WTC11 (cell line): Measurements from ENCODE around the gene ARAP2. TPM values are rescaled to one million over a fixed set of nuclear protein-coding genes. Genes with fewer than 3 reads are reported as not detected.

Experiments
- ATAC-seq: fragments of 200-7000 bp; cut with Tn5 transposase; 2 replicates; pipeline ENCODE4 v1.10.0; 2021; ENCODE audit warnings: mild to moderate bottlenecking, moderate library complexity
- CTCF ChIA-PET: fragments of 300-600 bp; sonication (Branson Sonifier 250); formaldehyde crosslinking; loops from one replicate; lab custom pipeline; 2021; ENCODE audit warnings: antibody characterized with exemption; lab: Charles Lee
- POLR2A ChIA-PET: fragments of 350-600 bp; sonication (Branson Sonifier 250); formaldehyde crosslinking; loops from one replicate; lab custom pipeline; 2021; ENCODE audit warnings: antibody characterized with exemption; lab: Charles Lee
- DNase-seq: peaks from one replicate; pipeline ENCODE4 v3.0.0; 2021; ENCODE audit warnings: low spot score
- H3K27ac Mint-ChIP-seq: 2 replicates; pipeline ENCODE4 v1.8.0; 2021; ENCODE audit warnings: mixed read lengths
- H3K27me3 Mint-ChIP-seq: 2 replicates; pipeline ENCODE4 v1.8.0; 2021; ENCODE audit warnings: low read depth, mild to moderate bottlenecking, moderate library complexity, mixed read lengths
- H3K36me3 Mint-ChIP-seq: 2 replicates; pipeline ENCODE4 v1.8.0; 2021; ENCODE audit warnings: mixed read lengths
- H3K4me1 Mint-ChIP-seq: 2 replicates; pipeline ENCODE4 v1.8.0; 2022; ENCODE audit warnings: mixed read lengths
- H3K4me3 Mint-ChIP-seq: 2 replicates; pipeline ENCODE4 v1.8.0; 2021; ENCODE audit warnings: mild to moderate bottlenecking, moderate library complexity, mixed read lengths
- H3K9me3 Mint-ChIP-seq: 2 replicates; pipeline ENCODE4 v1.8.0; 2021; ENCODE audit warnings: mixed read lengths
- AR ChIP-seq: fragments of 250-450 bp; sonication (Bioruptor Pico); IDR thresholded peaks from 2 replicates; pipeline ENCODE4 v1.9.0; 2021; ENCODE audit warnings: mild to moderate bottlenecking
- CTCF ChIP-seq: fragments of 200-600 bp; IDR thresholded peaks from 2 replicates; pipeline ENCODE4 v1.8.0; 2022; ENCODE audit warnings: antibody characterized with exemption
- ESRRA ChIP-seq: sonication (generic); formaldehyde crosslinking; IDR thresholded peaks from 2 replicates; pipeline ENCODE4 v1.8.1; 2022; ENCODE audit warnings: mild to moderate bottlenecking, missing genetic modification reagents, borderline replicate concordance
- ETV6 ChIP-seq: sonication (generic); formaldehyde crosslinking; IDR thresholded peaks from 2 replicates; pipeline ENCODE4 v1.8.1; 2022; ENCODE audit warnings: mild to moderate bottlenecking, missing genetic modification reagents
- FOXP1 ChIP-seq: sonication (generic); formaldehyde crosslinking; IDR thresholded peaks from 2 replicates; pipeline ENCODE4 v1.8.0; 2022; ENCODE audit warnings: missing genetic modification reagents, mild to moderate bottlenecking, moderate library complexity, borderline replicate concordance
- GRHL2 ChIP-seq: fragments of 250-450 bp; sonication (Bioruptor Pico); IDR thresholded peaks from 2 replicates; pipeline ENCODE4 v1.8.0; 2022; ENCODE audit warnings: mild to moderate bottlenecking, moderate library complexity; ENCODE audit not compliant: insufficient replicate concordance, severe bottlenecking
- HMGXB4 ChIP-seq: sonication (generic); formaldehyde crosslinking; IDR thresholded peaks from 2 replicates; pipeline ENCODE4 v1.8.1; 2023; ENCODE audit warnings: mild to moderate bottlenecking, moderate library complexity, missing genetic modification reagents
- IRF1 ChIP-seq: sonication (generic); formaldehyde crosslinking; IDR thresholded peaks from 2 replicates; pipeline ENCODE4 v1.8.0; 2023; ENCODE audit warnings: missing genetic modification reagents
- JAZF1 ChIP-seq: fragments of 250-450 bp; sonication (Bioruptor Pico); IDR thresholded peaks from 2 replicates; pipeline ENCODE4 v1.9.0; 2021; ENCODE audit warnings: moderate library complexity, mild to moderate bottlenecking, inconsistent platforms
- MAX ChIP-seq: sonication (generic); formaldehyde crosslinking; IDR thresholded peaks from 2 replicates; pipeline ENCODE4 v1.8.0; 2022; ENCODE audit warnings: mild to moderate bottlenecking, missing genetic modification reagents
- MXD4 ChIP-seq: fragments of 250-450 bp; sonication (Bioruptor Pico); IDR thresholded peaks from 2 replicates; pipeline ENCODE4 v1.8.0; 2021; ENCODE audit warnings: mild to moderate bottlenecking, moderate library complexity, borderline replicate concordance
- NFATC4 ChIP-seq: fragments of 250-450 bp; sonication (Bioruptor Pico); IDR thresholded peaks from 2 replicates; pipeline ENCODE4 v1.9.0; 2021; ENCODE audit warnings: mild to moderate bottlenecking
- NFYB ChIP-seq: sonication (generic); formaldehyde crosslinking; conservative IDR thresholded peaks from 2 replicates; pipeline ENCODE4 v1.8.0; 2022; ENCODE audit warnings: low read depth, missing genetic modification reagents
- RORB ChIP-seq: fragments of 250-450 bp; sonication (Bioruptor Pico); IDR thresholded peaks from 2 replicates; pipeline ENCODE4 v1.9.0; 2021; ENCODE audit warnings: mild to moderate bottlenecking
- SMAD3 ChIP-seq: sonication (generic); formaldehyde crosslinking; IDR thresholded peaks from 2 replicates; pipeline ENCODE4 v1.8.0; 2022; ENCODE audit warnings: missing genetic modification reagents, mild to moderate bottlenecking, borderline replicate concordance
- SP1 ChIP-seq: sonication (generic); formaldehyde crosslinking; conservative IDR thresholded peaks from 2 replicates; pipeline ENCODE4 v1.8.1; 2022; ENCODE audit warnings: missing genetic modification reagents
- TEAD4 ChIP-seq: sonication (generic); formaldehyde crosslinking; IDR thresholded peaks from 2 replicates; pipeline ENCODE4 v1.8.0; 2022; ENCODE audit warnings: mild to moderate bottlenecking, missing genetic modification reagents
- ZNF317 ChIP-seq: sonication (generic); formaldehyde crosslinking; IDR thresholded peaks from 2 replicates; pipeline ENCODE4 v1.8.1; 2023; ENCODE audit warnings: low read depth, mild to moderate bottlenecking, moderate library complexity, missing genetic modification reagents, borderline replicate concordance
- ZNF396 ChIP-seq: fragments of 250-450 bp; sonication (Bioruptor Pico); IDR thresholded peaks from 2 replicates; pipeline ENCODE4 v1.8.0; 2021; ENCODE audit warnings: mild to moderate bottlenecking, moderate library complexity, borderline replicate concordance
- ZNF416 ChIP-seq: fragments of 250-450 bp; sonication (Bioruptor Pico); IDR thresholded peaks from 2 replicates; pipeline ENCODE4 v1.9.0; 2021; ENCODE audit warnings: mild to moderate bottlenecking, inconsistent platforms
- ZSCAN18 ChIP-seq: fragments of 250-450 bp; sonication (Bioruptor Pico); IDR thresholded peaks from 2 replicates; pipeline ENCODE4 v2.1.2; 2022; ENCODE audit warnings: mild to moderate bottlenecking, moderate library complexity
- total RNA-seq: library from RNA; stranded (reverse); gene quantifications from 3 replicates; pipeline ENCODE4 v1.2.3, GENCODE V29; 2021

ARAP2 gene
- total RNA-seq, 1 experiment from 2014 or later: 1.0 TPM

- Mint-ChIP-seq H3K9me3 (no peaks in the 10 kb centered on the region), H3K27me3 (no peaks in the 10 kb centered on the region), H3K36me3 (no peaks in the 10 kb centered on the region), H3K4me3 (no peak overlapping the region), H3K27ac (no peak overlapping the region), H3K4me1 (peaks cover 5% of the 10 kb centered on the region; the same call in 1 of the 2 replicates)
- ChIA-PET CTCF (no interaction called here), POLR2A (no interaction called here)
- DNase-seq (peak; percentile 20), ATAC-seq (peak; percentile 52; the same call in 1 of the 2 replicates)
- TF ChIP-seq CTCF: peak; percentile 48; the same call in 1 of the 2 replicates
- no peak for TF ChIP-seq GRHL2
These were observed 56.5 kb downstream of the ARAP2 start for GRCh38 chr4:36187723-36188333.

- DNase-seq: no peak
- ATAC-seq: no peak
- CTCF ChIA-PET: no interaction called here
- no peaks in the 10 kb centered on the region for H3K36me3 Mint-ChIP-seq
- no peak overlapping the region for H3K4me3 Mint-ChIP-seq
- peaks cover 5% of the 10 kb centered on the region; the same call in 1 of the 2 replicates for H3K4me1 Mint-ChIP-seq
- H3K27ac Mint-ChIP-seq: no peak overlapping the region
- no peaks in the 10 kb centered on the region for H3K27me3 Mint-ChIP-seq
- POLR2A ChIA-PET: no interaction called here
- no peaks in the 10 kb centered on the region for H3K9me3 Mint-ChIP-seq
- TF ChIP-seq NFATC4 (no peak), ZNF396 (no peak), NFYB (no peak), ZNF416 (CRISPR knock-in tag) (no peak), JAZF1 (CRISPR knock-in tag) (no peak), SMAD3 (no peak), ESRRA (CRISPR knock-in tag) (no peak), RORB (no peak)
These were observed 60.5 kb downstream of the ARAP2 start for GRCh38 chr4:36183665-36184393.

GRCh38 chr4:36183232-36183631 lies 61.1 kb downstream of the ARAP2 start:
- no peak overlapping the region for H3K27ac Mint-ChIP-seq
- POLR2A ChIA-PET: no interaction called here
- no peaks in the 10 kb centered on the region for H3K9me3 Mint-ChIP-seq
- H3K36me3 Mint-ChIP-seq: no peaks in the 10 kb centered on the region
- ATAC-seq (no peak), DNase-seq (no peak)
- peaks cover 5% of the 10 kb centered on the region; the same call in 1 of the 2 replicates for H3K4me1 Mint-ChIP-seq
- no peaks in the 10 kb centered on the region for H3K27me3 Mint-ChIP-seq
- CTCF ChIA-PET: no interaction called here
- H3K4me3 Mint-ChIP-seq: no peak overlapping the region
- TF ChIP-seq IRF1 (CRISPR knock-in tag) (no peak), ZNF317 (CRISPR knock-in tag) (no peak), SP1 (CRISPR knock-in tag) (no peak), MAX (CRISPR knock-in tag) (no peak), GRHL2 (no peak), AR (no peak), FOXP1 (CRISPR knock-in tag) (no peak), TEAD4 (no peak), MXD4 (no peak), HMGXB4 (CRISPR knock-in tag) (no peak), ETV6 (CRISPR knock-in tag) (no peak), RORB (no peak), ZSCAN18 (no peak)
